Measurements from ENCODE around the gene PALB2.

The PALB2 gene

GRCh38 chr16:23580391-23580790, 60.7 kb downstream of the PALB2 start:
- no peak for DNase-seq

GRCh38 chr16:23579371-23579770, 61.7 kb downstream of the PALB2 start:
- DNase-seq, result no peak

GRCh38 chr16:23578101-23578830, 62.8 kb downstream of the PALB2 start:
- no peak for DNase-seq

- no peak for DNase-seq
Observed at GRCh38 chr16:23577493-23577892, 63.6 kb downstream of the PALB2 start.

GRCh38 chr16:23575834-23576233, 65.3 kb downstream of the PALB2 start:
- no peak for DNase-seq

- DNase-seq, result no peak
Observed at GRCh38 chr16:23573817-23574216, 67.3 kb downstream of the PALB2 start.

- DNase-seq, result no peak
Observed at GRCh38 chr16:23572394-23572793, 68.7 kb downstream of the PALB2 start.

GRCh38 chr16:23571895-23572294, 69.2 kb downstream of the PALB2 start:
- DNase-seq, result no peak

GRCh38 chr16:23570992-23571632, 70.0 kb downstream of the PALB2 start:
- DNase-seq, result no peak

- DNase-seq, result no peak
Observed at GRCh38 chr16:23567602-23568001, 73.5 kb downstream of the PALB2 start.

GRCh38 chr16:23566724-23567123, 74.4 kb downstream of the PALB2 start:
- DNase-seq, result no peak

GRCh38 chr16:23564575-23565363, 76.3 kb downstream of the PALB2 start:
- DNase-seq, result no peak

GRCh38 chr16:23563186-23563585, 77.9 kb downstream of the PALB2 start:
- no peak for DNase-seq

GRCh38 chr16:23562505-23562904, 78.6 kb downstream of the PALB2 start:
- no peak for DNase-seq

- no peak for DNase-seq
Observed at GRCh38 chr16:23561586-23561985, 79.5 kb downstream of the PALB2 start.

- DNase-seq, result no peak
Observed at GRCh38 chr16:23557779-23558702, 83.1 kb downstream of the PALB2 start.

- DNase-seq, result peak; percentile 98
Observed at GRCh38 chr16:23556881-23557778, 84.0 kb downstream of the PALB2 start, which contains the start of the genes EARS2 and UBFD1. Gene EARS2, minus strand, starts transcription at chr16:23557350. Its CDS starts 7 bp downstream, at chr16:23557343. Gene UBFD1, plus strand, starts transcription at chr16:23557727. Its CDS starts 16 bp downstream, at chr16:23557743.

GRCh38 chr16:23554536-23554935, 86.6 kb downstream of the PALB2 start:
- no peak for DNase-seq
